Activated CD4-positive, alpha-beta T cell treated with anti-CD3 and anti-CD28 coated beads, Interleukin-2, amount 10 ng/mL, durations not matched to agents 24 days and 14 days (primary cell): Measurements from ENCODE around the gene RAB3IL1. TPM values are rescaled to one million over a fixed set of nuclear protein-coding genes. Genes with fewer than 3 reads are reported as not detected.
A peak's percentile ranks its signal among the peaks of the same experiment; 100 is the strongest.

Experiments
- DNase-seq: peaks from one replicate; pipeline ENCODE4 v3.0.0; 2022
- H3K27ac Mint-ChIP-seq: one replicate; pipeline ENCODE4 v1.8.0; 2022; ENCODE audit warnings: mild to moderate bottlenecking, mixed read lengths
- H3K27me3 Mint-ChIP-seq: one replicate; pipeline ENCODE4 v1.8.0; 2022; ENCODE audit warnings: mixed read lengths
- H3K36me3 Mint-ChIP-seq: one replicate; pipeline ENCODE4 v1.8.0; 2022; ENCODE audit warnings: low read depth, mild to moderate bottlenecking, mixed read lengths
- H3K4me1 Mint-ChIP-seq: one replicate; pipeline ENCODE4 v1.8.0; 2021; ENCODE audit warnings: mixed read lengths
- H3K4me3 Mint-ChIP-seq: one replicate; pipeline ENCODE4 v1.8.0; 2022; ENCODE audit warnings: mild to moderate bottlenecking, moderate library complexity, mixed read lengths
- H3K9me3 Mint-ChIP-seq: one replicate; pipeline ENCODE4 v1.8.0; 2021; ENCODE audit warnings: mixed read lengths
- intact Hi-C: fragments of 100-400 bp; cut with micrococcal nuclease; formaldehyde crosslinking; loops from one replicate; pipeline ENCODE4 v1.15.1; 2023
- total RNA-seq: library from RNA; stranded (reverse); gene quantifications from 2 replicates; pipeline ENCODE4 v1.2.3, GENCODE V29; 2022

RAB3IL1 gene
- total RNA-seq, 1 donor from 2014 or later: 0.12 TPM

GRCh38 chr11:61897387-61898246, 19.7 kb downstream of the RAB3IL1 start:
- no peaks in the 10 kb centered on the region for H3K9me3 Mint-ChIP-seq

DNA sequence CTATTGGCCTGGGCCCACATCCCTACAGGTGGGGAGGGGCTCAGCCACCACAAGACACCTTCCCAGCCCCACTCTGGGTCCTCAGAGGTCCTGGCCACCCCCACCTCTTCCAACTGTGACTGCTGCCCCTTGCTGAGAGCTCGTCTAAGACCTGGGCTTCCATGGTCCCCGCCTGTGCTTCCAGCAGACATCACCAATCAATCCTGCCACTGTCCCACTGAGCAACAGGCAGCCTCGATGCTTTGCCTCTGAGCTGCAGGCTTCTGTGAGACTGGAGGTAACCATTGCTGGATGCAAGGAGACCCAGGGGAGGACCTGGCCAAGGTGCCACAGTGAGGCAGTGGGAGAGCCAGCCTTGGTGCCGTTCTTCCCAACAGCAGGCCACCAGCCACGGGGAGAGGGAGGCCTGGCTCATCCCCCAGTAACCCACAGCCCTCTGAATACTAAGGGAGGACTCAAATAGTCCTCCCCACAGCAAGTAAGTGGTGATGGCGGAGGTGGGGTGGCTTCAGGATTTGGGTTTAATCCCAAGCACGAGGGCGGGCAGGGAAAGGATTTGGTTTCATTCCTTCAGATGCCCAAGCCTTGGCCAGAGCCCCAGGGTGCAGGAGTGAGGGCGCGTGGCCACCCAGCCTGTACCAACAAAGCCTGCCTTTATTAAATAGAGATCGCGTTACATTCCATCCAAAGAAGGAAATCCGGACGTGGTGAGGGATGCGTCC, 20.5 kb downstream of the RAB3IL1 start:
- DNase-seq: no peak
- Mint-ChIP-seq H3K4me1 (peaks cover 6% of the 10 kb centered on the region), H3K36me3 (no peaks in the 10 kb centered on the region), H3K4me3 (no peak overlapping the region), H3K27ac (no peak overlapping the region), H3K9me3 (no peaks in the 10 kb centered on the region), H3K27me3 (peaks cover 9% of the 10 kb centered on the region)
- intact Hi-C loops: loop anchor here (1.0 to 10.0 kb wide), 3 partner anchors 211 to 308 kb away; partner anchors contain the start of gene SCGB2A1

More at GRCh38 chr11:61897387-61898246, 19.7 kb downstream of the RAB3IL1 start:
- Mint-ChIP-seq H3K36me3 (no peaks in the 10 kb centered on the region), H3K4me3 (no peak overlapping the region), H3K27me3 (peaks cover 6% of the 10 kb centered on the region), H3K4me1 (peaks cover 4% of the 10 kb centered on the region), H3K27ac (no peak overlapping the region)
- intact Hi-C loops: loop anchor here (1.0 to 10.0 kb wide), 4 partner anchors 101 to 307 kb away; partner anchors contain the start of gene SCGB2A1
- peak; percentile 93 for DNase-seq

DNA sequence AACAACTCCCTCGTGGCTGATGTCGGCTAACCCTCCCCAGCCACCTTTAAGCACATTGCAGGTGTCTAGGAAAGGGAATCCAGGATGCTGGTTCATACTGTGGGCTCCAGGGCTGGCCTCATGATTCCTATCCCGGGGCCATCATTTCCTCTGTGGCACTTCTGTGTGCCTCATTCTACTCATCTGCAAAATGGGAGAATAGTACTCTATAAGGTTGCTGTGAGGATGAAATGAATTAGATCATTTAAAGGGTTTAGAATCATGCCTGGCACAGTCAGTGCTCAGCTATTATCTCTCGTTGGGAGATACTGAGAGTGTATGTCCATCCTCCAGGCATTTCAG, 21.7 kb downstream of the RAB3IL1 start:
- peaks cover 9% of the 10 kb centered on the region for H3K4me1 Mint-ChIP-seq
- no peak overlapping the region for H3K4me3 Mint-ChIP-seq
- no peak for DNase-seq
- no peak overlapping the region for H3K27ac Mint-ChIP-seq
- no peaks in the 10 kb centered on the region for H3K9me3 Mint-ChIP-seq
- intact Hi-C loops: loop anchor here (10.0 kb wide), 1 partner anchor 309 kb away; the partner anchor contains the start of gene SCGB2A1
- no peaks in the 10 kb centered on the region for H3K36me3 Mint-ChIP-seq
- peaks cover 9% of the 10 kb centered on the region for H3K27me3 Mint-ChIP-seq

DNA sequence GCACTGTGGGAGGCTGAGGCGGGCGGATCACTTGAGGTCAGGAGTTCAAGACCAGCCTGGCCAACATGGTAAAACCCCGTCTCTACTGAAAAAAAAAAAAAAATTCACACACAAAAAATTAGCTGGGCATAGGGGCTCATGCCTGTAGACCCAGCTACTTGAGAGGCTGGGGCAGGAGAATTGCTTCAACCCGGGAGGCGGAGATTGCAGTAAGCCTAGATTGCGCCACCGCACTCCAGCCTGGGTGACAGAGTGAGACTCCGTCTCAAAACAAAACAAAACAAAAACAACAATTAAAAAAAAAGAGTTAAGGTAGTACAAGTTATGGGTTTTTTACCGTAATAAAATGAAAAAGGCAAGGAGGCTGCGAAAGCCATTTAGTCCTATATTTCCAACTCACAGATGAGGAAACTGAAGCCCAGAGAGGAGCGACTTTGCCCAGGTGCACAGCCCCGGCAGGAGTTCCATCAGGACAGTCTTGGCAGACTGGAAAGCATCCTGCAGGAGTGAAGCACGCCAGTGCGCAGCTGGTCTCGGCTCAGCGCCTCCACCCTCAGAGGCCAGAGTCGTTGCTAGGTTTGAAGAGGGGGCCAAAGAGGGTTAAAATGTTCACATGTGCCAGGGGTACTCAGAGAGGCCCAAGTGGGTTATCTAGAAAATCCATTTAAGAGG, 22.2 kb downstream of the RAB3IL1 start:
- peaks cover 9% of the 10 kb centered on the region for H3K27me3 Mint-ChIP-seq
- no peaks in the 10 kb centered on the region for H3K36me3 Mint-ChIP-seq
- intact Hi-C loops: loop anchor here (10.0 kb wide), 1 partner anchor 310 kb away; the partner anchor contains the start of gene SCGB2A1
- H3K27ac Mint-ChIP-seq: no peak overlapping the region
- no peaks in the 10 kb centered on the region for H3K9me3 Mint-ChIP-seq
- H3K4me1 Mint-ChIP-seq: peaks cover 9% of the 10 kb centered on the region
- H3K4me3 Mint-ChIP-seq: no peak overlapping the region
- DNase-seq: no peak

- Mint-ChIP-seq H3K27me3 (peaks cover 9% of the 10 kb centered on the region), H3K4me1 (peaks cover 4% of the 10 kb centered on the region), H3K4me3 (no peak overlapping the region), H3K9me3 (no peaks in the 10 kb centered on the region), H3K36me3 (no peaks in the 10 kb centered on the region), H3K27ac (no peak overlapping the region)
- DNase-seq: no peak
- intact Hi-C loops: loop anchor here (5.0 to 10.0 kb wide), 2 partner anchors 73 to 311 kb away; partner anchors contain the start of genes FTH1 and SCGB2A1
Observed at GRCh38 chr11:61893981-61894380, 23.4 kb downstream of the RAB3IL1 start.

DNA sequence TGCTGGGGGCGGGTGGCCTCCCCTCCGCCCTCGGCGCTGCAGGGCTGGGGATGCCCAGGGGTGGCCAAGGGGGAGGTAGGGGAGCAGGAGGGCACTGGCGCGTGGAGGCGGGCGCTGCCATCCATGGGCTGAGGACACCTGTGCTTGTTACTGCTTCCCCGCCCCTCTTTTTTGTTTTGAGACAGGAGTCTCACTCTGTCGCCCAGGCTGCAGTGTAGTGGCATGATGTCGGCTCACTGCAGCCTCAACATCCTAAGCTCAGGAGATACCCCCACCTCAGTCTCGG, 25.3 kb downstream of the RAB3IL1 start:
- H3K9me3 Mint-ChIP-seq: no peaks in the 10 kb centered on the region
- peaks cover 13% of the 10 kb centered on the region for H3K27me3 Mint-ChIP-seq
- peaks cover 4% of the 10 kb centered on the region for H3K4me1 Mint-ChIP-seq
- H3K36me3 Mint-ChIP-seq: no peaks in the 10 kb centered on the region
- H3K27ac Mint-ChIP-seq: no peak overlapping the region
- H3K4me3 Mint-ChIP-seq: peak overlapping the region; percentile 63
- intact Hi-C loops: loop anchor here (5.0 to 10.0 kb wide), 2 partner anchors 75 to 313 kb away; partner anchors contain the start of genes FTH1 and SCGB2A1
- no peak for DNase-seq

GRCh38 chr11:61891331-61892084, 25.9 kb downstream of the RAB3IL1 start, which contains the start of gene FADS3:
Gene FADS3 (minus strand): TSS chr11:61891545. CDS start chr11:61891381, 164 bp downstream.
- H3K4me1 Mint-ChIP-seq: peaks cover 4% of the 10 kb centered on the region
- peak within 1 kb of the TSS; percentile 29 for H3K27ac Mint-ChIP-seq
- no peaks in the 10 kb centered on the region for H3K36me3 Mint-ChIP-seq
- no peaks in the 10 kb centered on the region for H3K9me3 Mint-ChIP-seq
- DNase-seq: peak; percentile 92
- H3K27me3 Mint-ChIP-seq: peaks cover 13% of the 10 kb centered on the region
- peak within 1 kb of the TSS; percentile 83 for H3K4me3 Mint-ChIP-seq
- intact Hi-C loops: loop anchor here (1.0 to 10.0 kb wide), 4 partner anchors 20 to 313 kb away; partner anchors contain the start of genes FTH1 and SCGB2A1

- Mint-ChIP-seq H3K4me1 (peaks cover 4% of the 10 kb centered on the region), H3K36me3 (no peaks in the 10 kb centered on the region), H3K27me3 (peaks cover 13% of the 10 kb centered on the region), H3K4me3 (peak overlapping the region; percentile 83), H3K9me3 (no peaks in the 10 kb centered on the region), H3K27ac (peak overlapping the region; percentile 29)
- peak; percentile 85 for DNase-seq
- intact Hi-C loops: loop anchor here (1.0 to 10.0 kb wide), 4 partner anchors 19 to 314 kb away; partner anchors contain the start of genes FTH1 and SCGB2A1
Observed at GRCh38 chr11:61890529-61891330, 26.6 kb downstream of the RAB3IL1 start.

DNA sequence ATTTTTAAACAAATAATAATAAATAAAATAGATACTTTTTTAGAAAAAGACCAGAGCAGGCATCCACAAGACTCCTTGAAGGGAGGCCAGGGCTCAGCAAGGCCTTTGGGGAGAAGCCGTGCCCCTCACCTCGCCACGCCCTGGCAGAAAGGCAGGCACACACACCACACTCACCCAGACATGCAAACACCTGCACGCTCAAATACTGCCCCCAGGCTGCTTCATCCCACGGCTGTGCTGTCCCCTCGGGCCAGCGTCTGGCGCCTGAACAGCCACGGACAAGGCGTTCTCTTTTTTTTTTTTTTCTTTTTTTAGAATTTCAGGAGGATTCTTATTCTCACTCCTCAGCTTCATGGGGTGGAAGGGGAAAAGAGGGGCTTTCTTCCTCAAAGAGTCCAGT, 27.5 kb downstream of the RAB3IL1 start:
- H3K36me3 Mint-ChIP-seq: no peaks in the 10 kb centered on the region
- intact Hi-C loops: loop anchor here (5.0 to 10.0 kb wide), 2 partner anchors 77 to 315 kb away; partner anchors contain the start of genes FTH1 and SCGB2A1
- H3K4me1 Mint-ChIP-seq: peaks cover 4% of the 10 kb centered on the region
- H3K9me3 Mint-ChIP-seq: no peaks in the 10 kb centered on the region
- H3K27ac Mint-ChIP-seq: no peak overlapping the region
- DNase-seq: no peak
- peaks cover 13% of the 10 kb centered on the region for H3K27me3 Mint-ChIP-seq
- no peak overlapping the region for H3K4me3 Mint-ChIP-seq

DNA sequence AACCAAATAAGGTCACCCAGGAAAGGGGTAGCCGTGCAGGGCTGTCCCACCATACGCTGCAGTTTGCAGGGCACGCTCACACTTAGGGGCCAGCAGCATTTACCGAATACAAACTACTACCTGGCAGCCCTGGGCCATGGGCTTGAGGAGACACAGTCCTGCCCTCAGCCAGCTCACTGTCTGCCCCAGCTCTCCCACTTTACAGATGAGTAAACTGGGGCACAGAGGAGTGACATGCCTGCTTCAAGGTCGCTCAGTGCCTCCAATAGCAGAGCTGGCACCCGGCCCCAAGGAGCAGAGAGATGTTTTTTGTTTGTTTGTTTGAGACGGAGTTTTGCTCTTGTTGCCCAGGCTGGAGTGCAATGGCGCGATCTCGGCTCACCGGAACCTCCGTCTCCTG, 28.8 kb downstream of the RAB3IL1 start:
- intact Hi-C loops: no loop called here

GRCh38 chr11:61887839-61888494, 29.4 kb downstream of the RAB3IL1 start:
- intact Hi-C loops: no loop called here
- DNase-seq: no peak
- H3K9me3 Mint-ChIP-seq: no peaks in the 10 kb centered on the region
- no peaks in the 10 kb centered on the region for H3K36me3 Mint-ChIP-seq
- H3K4me1 Mint-ChIP-seq: peaks cover 4% of the 10 kb centered on the region
- H3K4me3 Mint-ChIP-seq: no peak overlapping the region
- H3K27ac Mint-ChIP-seq: no peak overlapping the region
- peaks cover 10% of the 10 kb centered on the region for H3K27me3 Mint-ChIP-seq

More for the DNA sequence above, 28.8 kb downstream of the RAB3IL1 start:
- Mint-ChIP-seq H3K4me3 (no peak overlapping the region), H3K36me3 (no peaks in the 10 kb centered on the region), H3K27me3 (peaks cover 10% of the 10 kb centered on the region), H3K4me1 (peaks cover 4% of the 10 kb centered on the region), H3K9me3 (no peaks in the 10 kb centered on the region), H3K27ac (no peak overlapping the region)
- no peak for DNase-seq

GRCh38 chr11:61886643-61887042, 30.7 kb downstream of the RAB3IL1 start:
- H3K27me3 Mint-ChIP-seq: peaks cover 3% of the 10 kb centered on the region
- H3K4me3 Mint-ChIP-seq: no peak overlapping the region
- peaks cover 3% of the 10 kb centered on the region for H3K4me1 Mint-ChIP-seq
- intact Hi-C loops: no loop called here
- H3K27ac Mint-ChIP-seq: no peak overlapping the region
- no peaks in the 10 kb centered on the region for H3K9me3 Mint-ChIP-seq
- no peaks in the 10 kb centered on the region for H3K36me3 Mint-ChIP-seq
- no peak for DNase-seq
